HG02970 (cell line): ENCODE data around the gene FAM120B.
A peak's percentile ranks its signal among the peaks of the same experiment; 100 is the strongest.

Source experiments
- ATAC-seq: cut with Tn5 transposase; IDR thresholded peaks from one replicate; pipeline ENCODE4 v1.9.1; 2021; ENCODE audit warnings: mild to moderate bottlenecking, moderate library complexity, moderate number of reproducible peaks; ENCODE audit not compliant: unreplicated experiment, low FRiP score

Gene FAM120B

DNA sequence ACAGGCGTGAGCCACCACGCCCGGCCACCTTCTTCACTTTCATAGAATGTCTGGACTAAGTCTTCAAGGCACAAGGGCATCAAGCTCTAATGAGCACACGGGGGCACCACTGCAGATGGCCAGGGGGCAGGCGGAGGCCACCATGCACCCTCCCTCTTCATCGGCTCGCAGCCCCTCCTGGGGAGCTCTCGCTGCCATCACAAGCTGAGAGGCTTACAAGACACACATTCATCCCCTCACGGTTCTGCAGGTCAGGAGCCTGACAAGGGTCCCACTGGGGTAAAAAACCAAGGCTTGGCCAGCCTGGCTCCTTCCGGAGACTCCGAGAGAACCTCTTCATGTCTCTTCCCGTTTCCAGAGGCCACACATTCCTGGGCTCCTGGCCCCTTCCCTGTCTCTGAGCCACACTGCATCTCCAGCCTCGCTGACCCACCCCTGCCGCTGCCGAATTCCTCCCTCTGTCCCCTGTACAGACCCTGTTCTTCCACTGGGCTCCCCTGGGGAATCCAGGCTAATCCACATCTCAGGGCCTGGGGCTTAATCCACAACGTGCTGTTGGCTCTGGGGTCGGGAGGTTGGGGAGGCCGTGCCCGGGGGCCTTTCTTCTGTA lies 35.5 kb upstream of the FAM120B start:
- no peak for ATAC-seq

DNA sequence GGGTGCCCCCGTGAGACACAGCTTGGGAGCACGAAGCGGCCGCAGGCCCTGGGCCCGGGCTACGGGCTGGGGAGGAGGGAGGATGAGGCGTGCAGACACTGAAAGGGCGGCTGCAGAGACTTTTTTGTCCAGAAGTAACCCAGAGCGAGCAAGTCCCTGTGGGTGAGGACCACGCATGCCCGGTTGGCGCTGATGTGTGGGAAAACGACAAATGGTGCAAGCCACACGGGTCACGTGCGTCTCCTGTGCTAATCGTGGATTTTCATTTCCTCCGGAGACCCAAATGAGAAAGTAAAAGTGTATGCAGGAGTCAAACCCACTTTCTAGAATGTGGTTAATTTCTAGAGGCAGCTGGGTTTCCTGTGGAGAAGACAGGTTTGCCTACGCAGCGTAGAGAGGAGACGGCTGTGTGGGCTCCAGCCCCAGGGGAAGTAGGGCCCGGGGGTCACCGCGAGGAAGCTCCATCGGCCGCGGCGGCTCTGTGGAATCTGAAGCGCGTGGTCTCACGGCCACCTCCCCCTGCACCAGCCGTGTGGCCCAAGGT lies 34.7 kb upstream of the FAM120B start:
- peak; percentile 87 for ATAC-seq

DNA sequence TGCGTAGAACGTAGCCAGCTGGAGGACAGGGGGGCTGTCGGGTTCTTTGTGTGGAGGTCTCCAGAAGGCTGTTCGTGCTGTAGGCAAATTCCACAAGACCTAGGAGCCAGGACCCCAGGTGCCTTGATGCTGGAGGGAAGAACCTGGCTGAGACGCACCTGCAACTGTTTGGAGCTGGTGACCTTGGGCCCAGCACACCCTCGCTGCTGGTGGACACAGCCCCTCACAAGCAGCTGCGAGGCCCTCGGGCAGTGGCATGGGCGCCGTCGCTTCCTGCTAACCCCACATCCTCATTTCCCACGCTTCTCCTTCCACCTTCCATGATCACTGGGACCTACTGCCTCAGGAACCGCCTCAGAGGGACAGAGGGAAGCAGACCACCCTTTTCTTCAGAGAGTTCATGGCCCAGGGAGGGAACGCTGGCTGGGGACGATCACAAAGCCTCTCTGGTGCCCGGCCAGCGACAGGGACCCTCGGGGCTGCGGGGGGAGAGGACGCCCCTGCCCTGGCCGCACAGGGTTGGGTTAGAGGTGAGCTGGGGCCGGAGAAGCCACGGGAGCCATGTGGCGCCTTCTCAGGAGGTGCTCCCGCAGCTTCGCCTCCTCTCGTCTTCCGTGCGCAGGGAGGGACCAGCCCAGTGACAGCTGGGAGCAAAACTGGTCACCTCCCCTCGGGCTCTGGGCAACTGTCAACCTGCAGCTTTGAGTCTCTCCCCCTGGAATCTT lies 34.1 kb upstream of the FAM120B start:
- ATAC-seq: no peak

DNA sequence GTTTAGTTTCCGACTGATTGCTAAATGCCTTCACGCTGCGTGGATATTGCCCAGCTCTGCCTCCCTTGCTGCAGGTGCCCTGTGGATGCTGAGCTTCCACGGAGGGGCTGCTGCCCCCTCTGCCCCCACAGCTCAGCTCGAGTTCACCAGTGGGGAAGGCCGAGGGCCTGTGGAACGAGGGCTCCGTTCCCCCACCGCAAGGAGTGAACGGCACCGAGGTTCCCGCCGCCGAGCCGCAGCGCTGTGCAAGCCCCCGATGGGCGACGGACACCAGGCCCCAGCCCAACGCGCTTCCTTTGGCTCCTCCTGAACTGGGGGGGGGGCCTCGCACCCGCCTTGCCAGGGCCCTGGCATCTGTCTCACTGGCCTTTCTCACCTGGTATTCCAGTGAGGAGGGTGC lies 33.4 kb upstream of the FAM120B start:
- no peak for ATAC-seq

DNA sequence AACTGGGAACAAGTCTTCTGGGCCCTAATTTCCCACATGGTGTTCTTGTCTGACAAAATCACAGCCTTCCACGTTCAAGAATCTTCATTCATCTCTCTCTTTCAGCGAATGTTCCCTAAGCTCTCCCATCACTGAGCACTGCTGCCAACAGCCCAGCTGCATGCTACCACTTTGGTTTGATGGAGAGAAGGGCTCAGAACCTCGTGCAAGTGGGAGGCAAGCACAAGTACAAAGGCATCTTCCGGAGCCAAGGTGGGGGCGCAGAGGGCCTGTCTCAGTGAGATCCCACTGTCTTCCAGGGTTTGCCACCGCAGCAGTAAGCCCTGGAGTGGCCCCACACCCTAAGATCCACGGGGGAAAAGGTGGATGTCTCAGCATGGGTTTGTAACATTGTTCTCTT lies 32.9 kb upstream of the FAM120B start:
- ATAC-seq: no peak

DNA sequence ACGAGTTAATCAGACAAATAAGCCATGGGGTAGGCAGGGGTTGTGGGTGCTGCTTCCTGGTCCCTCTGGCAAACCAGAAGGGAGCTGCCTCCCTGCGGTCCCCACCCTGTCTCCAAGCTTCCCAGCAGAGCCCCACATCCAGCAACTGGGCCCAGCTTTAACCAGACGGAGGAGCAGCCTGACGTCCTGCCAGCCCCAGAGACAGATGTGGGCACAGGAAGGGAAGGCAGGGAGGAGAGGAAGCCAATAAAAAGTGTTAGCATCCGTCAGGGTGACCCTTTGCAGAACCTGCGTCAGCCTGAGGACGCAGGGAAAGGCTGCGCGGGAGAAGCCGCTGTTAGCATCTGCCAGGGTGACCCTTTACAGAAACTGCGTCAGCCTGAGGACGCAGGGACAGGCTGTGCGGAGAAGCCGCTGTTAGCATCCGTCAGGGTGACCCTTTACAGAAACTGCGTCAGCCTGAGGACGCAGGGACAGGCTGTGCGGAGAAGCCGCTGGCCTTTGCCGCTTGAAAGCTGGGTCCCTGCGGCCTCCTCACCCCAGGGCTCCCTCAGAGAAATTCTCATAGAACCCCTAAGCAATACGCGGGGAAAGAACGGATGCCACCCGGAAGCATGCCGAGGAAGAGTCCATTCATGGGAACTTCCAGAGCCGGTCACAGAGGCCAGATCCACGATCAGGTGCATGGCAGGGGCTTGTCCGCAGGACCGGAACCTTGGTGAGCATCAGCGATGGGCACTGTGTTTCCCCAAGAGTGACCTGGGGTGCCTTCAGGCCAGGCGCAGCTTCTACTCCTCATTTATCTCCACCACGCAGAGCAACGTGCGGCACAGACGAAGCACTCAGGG lies 31.6 kb upstream of the FAM120B start:
- no peak for ATAC-seq

DNA sequence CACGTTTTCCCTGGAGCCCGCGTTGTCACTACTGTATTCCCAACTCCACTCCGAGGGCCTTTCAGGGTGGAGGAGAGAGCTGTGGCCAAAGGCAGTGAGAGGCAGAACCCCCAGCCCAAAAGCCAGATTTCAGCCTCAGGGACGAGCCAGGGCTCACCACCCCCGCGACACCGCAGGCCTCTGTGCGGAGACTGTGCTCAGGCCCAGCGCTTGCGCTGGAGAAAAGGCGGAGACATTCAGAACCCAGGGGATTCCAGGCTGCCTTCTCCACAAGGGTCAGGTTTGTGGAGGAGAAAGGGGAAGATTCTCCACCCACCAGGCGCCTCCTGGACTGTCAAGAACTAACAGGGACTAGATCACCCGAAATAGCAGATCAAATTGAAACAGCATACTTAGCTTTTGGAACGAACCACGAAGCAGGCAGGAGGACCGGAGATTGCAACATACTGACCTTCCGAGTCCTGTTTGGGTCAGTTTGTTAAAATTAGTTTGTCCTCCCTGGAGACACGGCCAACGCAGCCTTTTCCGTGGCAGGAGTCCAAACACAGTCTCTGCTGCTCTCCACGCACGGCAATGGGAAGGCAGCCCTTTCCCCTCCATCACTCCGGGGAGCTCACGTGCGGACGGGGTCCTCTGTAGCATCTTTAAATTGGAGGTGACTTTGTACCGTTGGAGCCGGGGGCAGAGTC lies 30.0 kb upstream of the FAM120B start:
- no peak for ATAC-seq

DNA sequence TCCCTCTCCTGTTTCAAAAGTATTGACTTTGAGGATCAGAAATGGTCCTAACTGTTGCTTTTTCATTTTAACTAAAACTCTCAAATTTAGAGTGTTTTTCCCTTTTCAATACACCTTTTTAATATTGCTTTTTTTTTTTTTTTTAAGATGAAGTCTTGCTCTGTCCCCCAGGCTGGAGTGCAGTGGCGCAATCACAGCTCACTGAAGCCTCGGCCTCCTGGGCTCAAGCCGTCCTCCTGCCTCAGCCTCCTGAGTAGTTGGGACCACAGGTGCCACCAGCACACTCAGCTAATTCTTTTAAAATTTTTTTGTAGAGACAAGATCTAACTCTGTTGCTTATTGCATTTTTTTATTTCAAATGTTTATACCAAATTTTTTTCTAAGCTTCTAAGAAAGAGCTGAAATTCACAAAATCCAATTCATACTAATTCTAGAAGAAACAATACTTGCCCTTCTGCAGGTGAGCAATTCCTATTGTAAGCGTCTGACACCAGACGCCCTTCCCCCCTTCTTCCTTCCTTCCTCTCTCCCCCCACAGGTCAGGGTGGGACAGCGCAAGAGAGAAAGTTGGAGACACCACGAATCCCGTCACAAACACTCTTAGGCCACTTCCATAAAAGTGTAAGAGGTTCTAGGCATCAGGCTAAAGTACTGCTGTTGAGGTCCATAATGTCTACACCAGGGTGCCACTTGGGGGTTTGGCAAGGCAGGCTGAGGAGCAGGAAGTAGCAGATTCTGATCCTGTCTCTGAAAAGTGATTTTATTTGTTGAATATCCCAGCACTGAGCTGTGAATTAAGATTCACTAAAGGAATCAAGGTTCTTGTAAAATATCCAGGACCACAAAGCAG lies 28.4 kb upstream of the FAM120B start:
- ATAC-seq: no peak

DNA sequence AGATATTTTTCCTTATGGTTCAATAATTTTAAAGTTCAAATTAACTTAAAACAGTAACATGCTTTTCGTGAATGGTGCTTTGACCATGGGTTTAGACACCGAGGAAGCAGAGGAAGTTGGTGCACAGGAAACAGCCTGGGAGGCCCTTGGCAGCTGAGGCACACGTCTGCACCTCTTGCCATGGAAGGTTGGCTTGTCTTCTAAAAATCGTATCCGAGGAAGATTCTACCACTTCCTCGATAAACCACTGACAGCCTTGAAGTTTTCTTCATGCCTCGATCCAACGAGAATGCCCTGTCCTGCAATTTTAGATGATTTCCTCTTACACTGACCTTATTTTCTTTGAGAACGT lies 27.8 kb upstream of the FAM120B start:
- ATAC-seq: no peak

DNA sequence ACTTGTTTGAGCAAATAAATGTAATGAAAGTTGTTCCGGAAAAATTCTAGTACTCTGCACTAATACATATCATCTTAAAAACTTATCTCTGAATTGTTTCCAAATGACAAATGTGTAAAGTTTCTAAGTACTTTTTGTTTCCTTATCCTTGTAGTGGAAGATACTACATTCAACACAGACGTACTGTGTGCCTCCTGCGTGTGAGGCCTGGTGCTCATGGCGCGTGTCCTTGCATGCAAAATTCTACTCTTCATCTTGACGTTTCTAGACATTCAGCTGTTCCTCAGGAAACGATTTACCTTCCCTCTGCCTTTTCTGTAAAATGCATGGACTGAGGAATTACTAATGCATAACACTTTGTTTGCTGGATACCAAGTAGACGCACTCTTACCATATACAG lies 27.1 kb upstream of the FAM120B start:
- ATAC-seq: no peak

DNA sequence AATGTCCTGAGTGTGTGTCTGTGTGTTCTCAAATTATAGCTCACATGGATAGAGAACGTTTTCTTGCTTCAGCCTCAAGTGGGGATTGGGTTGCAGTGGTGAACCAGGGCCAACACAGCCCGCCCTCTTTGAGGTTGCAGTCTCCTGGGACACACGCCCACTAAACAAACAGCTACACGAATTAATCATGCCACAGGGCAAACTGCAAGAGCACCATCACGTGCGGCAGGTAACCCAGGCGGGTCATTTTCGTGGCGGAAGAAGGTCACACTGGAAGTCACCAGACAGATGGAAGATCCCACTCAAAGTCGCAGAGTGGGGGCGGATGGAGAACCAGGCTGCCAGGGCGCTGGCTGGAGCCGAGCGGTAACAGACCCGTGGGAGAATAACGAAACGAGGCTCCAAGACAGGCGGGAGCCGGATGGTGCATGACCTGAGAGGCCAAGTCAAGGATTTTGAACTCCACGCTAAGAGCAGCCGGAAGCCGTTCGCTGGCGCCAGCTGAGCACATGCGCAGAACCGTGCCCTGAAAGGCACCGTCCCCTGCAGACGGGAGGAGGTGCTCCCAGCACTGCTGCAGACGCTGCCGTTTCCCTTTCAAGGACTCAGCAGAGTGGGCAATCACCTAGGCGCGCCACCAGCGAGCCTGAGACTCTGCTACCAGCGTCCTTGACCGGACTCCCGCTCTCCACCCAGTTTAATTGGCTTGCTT lies 26.4 kb upstream of the FAM120B start:
- ATAC-seq: no peak

DNA sequence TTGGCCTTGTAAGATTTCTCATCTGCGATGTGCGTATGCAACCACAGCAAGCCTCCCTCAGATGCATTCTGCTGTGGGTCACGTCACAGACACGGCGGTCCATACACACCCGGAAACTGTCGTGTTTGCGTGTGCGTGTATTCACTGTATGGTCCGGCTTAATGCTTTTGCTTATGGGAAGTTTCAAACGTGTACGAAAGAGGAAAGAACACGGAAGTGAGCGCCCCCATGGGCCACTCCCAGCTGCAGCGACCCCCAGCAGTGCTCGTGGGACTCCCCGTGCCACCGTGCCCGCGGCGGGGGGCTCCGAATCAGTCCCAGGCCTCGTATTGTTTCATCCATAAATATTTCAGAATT lies 25.9 kb upstream of the FAM120B start:
- ATAC-seq: no peak

DNA sequence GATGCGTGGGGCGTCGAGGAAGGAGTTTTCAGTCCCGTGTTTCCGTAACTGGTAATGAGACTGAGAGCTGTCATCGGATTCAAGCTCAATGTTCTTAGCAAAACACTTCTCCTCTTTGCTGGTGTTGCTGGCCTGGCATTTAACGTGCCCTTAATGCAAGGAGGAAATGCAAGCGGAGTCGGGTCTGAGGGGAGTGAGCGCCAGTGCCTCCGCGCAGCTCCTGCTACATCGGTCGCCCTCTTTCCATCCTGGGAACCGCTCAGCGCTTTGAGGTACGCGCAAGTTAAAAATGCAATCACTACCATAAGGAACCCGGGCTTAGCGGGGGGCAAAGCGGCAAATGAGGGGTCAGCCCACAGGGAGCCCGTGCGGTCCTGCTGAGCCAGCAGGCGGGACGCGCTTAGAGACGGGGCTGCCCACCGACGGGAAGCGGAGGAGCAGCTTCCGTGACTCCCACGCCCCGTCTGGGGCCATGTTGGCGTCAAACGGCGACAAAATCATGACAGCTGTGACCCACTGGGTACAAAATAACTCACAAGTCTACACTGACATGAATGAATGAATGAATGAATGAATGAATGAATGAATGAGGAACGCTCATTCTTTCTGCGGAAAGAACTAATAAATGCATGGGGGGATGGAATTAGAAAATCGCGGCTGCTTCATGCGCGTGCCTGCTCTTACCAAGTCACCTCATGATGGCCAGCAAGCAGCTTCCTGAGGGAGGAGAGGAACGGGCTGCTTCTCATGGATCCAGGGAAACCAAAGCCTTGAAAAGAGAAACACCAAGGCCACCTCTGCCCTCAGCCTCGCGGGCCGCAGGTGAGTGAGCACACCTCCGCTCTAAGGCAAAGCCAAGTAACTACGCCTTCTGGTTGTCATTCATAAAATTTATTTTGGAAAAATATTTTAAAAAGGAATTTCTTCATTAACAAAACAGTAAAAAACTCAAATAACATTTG lies 24.9 kb upstream of the FAM120B start:
- ATAC-seq: no peak

DNA sequence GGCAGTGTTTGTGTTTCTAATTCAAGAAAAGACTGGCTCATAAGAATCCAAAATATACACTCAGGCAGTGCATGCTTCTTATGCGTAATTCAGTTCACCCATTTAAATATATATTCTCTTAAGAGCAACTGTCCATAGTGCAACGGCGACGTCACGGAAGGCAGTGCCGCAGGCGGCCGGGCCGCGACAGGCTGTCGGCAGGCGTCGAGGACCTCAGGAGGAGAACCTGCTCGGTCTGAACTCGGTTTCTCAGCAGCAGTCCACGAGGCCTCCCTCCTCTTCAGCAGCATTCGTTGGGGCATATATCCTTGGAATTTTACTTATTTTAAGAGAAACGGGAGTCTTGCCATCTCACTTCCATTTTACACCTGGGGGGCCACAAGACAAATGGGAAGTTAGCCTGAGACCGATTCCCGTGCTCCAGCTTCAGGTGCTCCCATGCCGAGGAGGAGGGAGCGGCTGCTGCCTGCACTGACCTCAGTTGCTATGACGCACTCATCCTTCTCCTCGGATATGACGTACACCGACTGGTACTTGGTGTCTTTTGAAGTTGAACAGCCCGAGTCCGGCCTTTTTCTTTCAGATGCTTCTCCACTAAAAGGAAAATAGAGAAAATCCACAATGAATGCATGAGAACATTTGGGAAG lies 23.9 kb upstream of the FAM120B start:
- no peak for ATAC-seq

DNA sequence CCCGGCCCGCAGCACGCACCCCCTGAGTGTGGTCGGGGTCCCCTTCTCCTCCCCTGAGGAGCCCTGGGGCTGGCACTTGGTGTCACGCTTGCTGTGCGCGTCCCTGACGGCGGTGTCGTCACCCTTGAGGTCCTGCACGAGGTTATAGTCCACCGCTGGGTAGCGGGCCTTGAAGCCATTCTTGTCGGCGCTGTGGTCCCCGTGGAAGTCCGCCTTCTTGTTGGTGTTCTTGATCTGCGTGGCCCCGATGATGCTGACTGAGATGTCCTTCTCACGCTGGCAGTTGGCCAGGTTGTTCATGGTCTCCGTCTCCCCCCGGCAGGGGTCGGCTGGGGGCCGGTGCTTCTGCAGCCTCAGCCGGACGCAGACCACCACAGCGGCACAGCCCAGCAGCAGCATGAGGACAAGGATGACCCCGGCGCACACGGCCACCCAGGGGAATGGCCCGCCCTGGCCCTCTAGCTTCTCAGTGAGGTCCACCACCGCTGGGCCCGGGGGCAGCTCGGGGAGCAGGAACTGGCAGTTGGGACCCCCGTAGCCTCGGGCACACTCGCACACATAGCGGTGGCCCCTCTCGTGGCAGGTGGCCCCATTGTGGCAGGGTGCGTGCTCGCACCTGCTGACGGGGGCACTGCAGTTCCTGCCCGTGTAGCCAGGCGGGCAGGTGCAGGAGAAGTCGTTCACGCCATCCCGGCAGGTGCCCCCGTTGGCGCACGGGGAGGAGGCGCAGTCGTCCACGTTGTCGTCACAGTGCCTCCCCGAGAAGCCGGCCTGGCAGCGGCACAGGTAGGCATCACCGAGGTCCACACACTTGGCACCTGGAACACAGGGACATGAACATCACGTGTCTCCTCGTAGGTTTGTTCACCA lies 23.1 kb upstream of the FAM120B start:
- ATAC-seq: no peak

DNA sequence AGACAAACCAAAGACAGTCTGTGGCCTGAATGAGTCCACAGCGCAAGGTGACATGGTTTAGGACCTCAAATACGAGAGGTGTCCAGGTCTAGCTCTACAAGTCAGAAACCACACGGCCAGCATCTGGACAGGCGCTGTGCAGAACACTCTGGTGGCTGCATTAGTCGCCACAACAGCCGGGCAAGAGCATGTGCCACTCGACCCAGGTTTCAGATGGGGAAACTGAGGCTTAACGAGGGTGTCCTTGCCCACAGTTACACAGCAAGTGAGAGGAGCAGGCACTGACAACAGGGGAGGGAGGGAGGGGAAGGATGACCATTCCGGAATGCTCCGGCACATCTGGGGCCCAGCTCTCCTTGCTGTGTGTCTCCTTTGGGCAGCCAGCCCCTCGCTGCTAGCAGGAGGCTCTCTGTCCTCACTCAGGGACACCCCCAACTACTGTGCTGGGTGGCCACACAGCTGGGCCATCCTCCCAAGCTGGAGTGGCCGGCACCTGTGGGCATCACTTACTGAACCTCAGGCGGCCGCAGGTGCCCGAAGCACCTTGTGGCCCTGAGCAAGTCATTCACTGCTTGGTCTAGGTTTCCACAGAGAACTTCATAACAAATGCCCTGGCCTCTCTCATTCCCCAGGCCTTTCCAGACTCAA lies 22.3 kb upstream of the FAM120B start:
- ATAC-seq: no peak
